HCT116 (cell line): Measurements from ENCODE around the gene PTPRR.

ENCODE experiments used
- EZH2 ChIP-seq: fragments of 200-600 bp; sonication (generic); IDR thresholded peaks from 2 replicates; pipeline ENCODE4 v1.6.1; 2017; ENCODE audit warnings: antibody characterized with exemption, mixed run types
- EZH2phosphoT487 ChIP-seq: fragments of 200-600 bp; IDR thresholded peaks from 2 replicates; pipeline ENCODE4 v1.6.1; 2018; ENCODE audit warnings: antibody characterized with exemption, borderline replicate concordance
- JUND ChIP-seq: IDR thresholded peaks from 2 replicates; pipeline ENCODE4 v1.6.1; 2012
- POLR2A ChIP-seq: IDR thresholded peaks from 2 replicates; pipeline ENCODE4 v1.7.0; 2011; ENCODE audit warnings: borderline replicate concordance; ENCODE audit not compliant: insufficient read depth, insufficient read length; ENCODE audit errors: extremely low read depth
- SRF ChIP-seq: IDR thresholded peaks from 2 replicates; pipeline ENCODE4 v1.6.1; 2012; ENCODE audit warnings: low read depth
- TCF7L2 ChIP-seq: IDR thresholded peaks from 2 replicates; pipeline ENCODE4 v1.7.0; 2011; ENCODE audit warnings: borderline replicate concordance, inconsistent platforms; ENCODE audit not compliant: insufficient read depth, insufficient read length; ENCODE audit errors: extremely low read depth
- ZFX ChIP-seq: fragments of 450-650 bp; IDR thresholded peaks from 2 replicates; pipeline ENCODE4 v1.6.1; 2017
- TF ChIP-seq, protein P1 (sequence below), 3 experiments: fragments of 200-600 bp in 1 of 3; sonication (generic) in 1 of 3; IDR thresholded peaks in 2 of 3; conservative IDR thresholded peaks in 1 of 3; 2 replicates each; pipeline ENCODE4 v1.5.1; 2012 to 2017; ENCODE audit warnings: low read depth in 2 of 3, low read length in 2 of 3, antibody characterized with exemption in 1 of 3, borderline replicate concordance in 1 of 3, control low read depth in 1 of 3, mild to moderate bottlenecking in 1 of 3, mixed read lengths in 1 of 3, mixed run types in 1 of 3, moderate library complexity in 1 of 3; ENCODE audit not compliant: insufficient read depth in 1 of 3
- TF ChIP-seq, protein P2 (sequence below): IDR thresholded peaks from 2 replicates; pipeline ENCODE4 v1.6.1; 2012; ENCODE audit warnings: low read depth

DNA sequence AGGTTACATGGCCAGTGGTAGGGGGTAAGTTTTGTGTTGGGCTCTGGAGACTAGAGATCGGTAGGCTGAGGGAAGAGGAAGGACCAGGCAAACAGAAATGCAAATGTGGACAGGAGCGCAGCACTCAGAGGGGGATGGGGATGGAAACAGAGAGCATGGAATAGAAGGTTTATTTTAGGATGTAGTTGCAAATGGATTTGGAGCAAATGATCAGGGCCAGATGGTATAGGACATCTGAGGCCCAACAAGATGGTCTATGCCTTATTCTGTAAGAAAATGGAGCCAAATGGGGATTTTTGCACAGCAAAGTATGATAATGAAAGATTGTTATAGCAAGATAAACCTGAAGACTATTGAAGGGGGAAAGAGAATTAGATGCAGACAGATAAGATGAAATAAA, 180.8 kb downstream of the PTPRR start:
- no peak for TF ChIP-seq EZH2
- TF ChIP-seq, protein P1, sequence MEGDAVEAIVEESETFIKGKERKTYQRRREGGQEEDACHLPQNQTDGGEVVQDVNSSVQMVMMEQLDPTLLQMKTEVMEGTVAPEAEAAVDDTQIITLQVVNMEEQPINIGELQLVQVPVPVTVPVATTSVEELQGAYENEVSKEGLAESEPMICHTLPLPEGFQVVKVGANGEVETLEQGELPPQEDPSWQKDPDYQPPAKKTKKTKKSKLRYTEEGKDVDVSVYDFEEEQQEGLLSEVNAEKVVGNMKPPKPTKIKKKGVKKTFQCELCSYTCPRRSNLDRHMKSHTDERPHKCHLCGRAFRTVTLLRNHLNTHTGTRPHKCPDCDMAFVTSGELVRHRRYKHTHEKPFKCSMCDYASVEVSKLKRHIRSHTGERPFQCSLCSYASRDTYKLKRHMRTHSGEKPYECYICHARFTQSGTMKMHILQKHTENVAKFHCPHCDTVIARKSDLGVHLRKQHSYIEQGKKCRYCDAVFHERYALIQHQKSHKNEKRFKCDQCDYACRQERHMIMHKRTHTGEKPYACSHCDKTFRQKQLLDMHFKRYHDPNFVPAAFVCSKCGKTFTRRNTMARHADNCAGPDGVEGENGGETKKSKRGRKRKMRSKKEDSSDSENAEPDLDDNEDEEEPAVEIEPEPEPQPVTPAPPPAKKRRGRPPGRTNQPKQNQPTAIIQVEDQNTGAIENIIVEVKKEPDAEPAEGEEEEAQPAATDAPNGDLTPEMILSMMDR (IDR thresholded peaks at IDR 0.05 in 2 of 3, conservative IDR thresholded peaks at IDR 0.05 in 1 of 3; ENCODE audit: borderline replicate concordance in 1 of 3, insufficient read depth in 1 of 3, low read depth in 2 of 3, low read length in 2 of 3): no peak
- no peak for TF ChIP-seq JUND
- TF ChIP-seq ZFX: no peak
- no peak for TF ChIP-seq POLR2A
- TF ChIP-seq SRF: no peak
- TF ChIP-seq EZH2phosphoT487: no peak
- TF ChIP-seq TCF7L2: no peak
- TF ChIP-seq, protein P2, sequence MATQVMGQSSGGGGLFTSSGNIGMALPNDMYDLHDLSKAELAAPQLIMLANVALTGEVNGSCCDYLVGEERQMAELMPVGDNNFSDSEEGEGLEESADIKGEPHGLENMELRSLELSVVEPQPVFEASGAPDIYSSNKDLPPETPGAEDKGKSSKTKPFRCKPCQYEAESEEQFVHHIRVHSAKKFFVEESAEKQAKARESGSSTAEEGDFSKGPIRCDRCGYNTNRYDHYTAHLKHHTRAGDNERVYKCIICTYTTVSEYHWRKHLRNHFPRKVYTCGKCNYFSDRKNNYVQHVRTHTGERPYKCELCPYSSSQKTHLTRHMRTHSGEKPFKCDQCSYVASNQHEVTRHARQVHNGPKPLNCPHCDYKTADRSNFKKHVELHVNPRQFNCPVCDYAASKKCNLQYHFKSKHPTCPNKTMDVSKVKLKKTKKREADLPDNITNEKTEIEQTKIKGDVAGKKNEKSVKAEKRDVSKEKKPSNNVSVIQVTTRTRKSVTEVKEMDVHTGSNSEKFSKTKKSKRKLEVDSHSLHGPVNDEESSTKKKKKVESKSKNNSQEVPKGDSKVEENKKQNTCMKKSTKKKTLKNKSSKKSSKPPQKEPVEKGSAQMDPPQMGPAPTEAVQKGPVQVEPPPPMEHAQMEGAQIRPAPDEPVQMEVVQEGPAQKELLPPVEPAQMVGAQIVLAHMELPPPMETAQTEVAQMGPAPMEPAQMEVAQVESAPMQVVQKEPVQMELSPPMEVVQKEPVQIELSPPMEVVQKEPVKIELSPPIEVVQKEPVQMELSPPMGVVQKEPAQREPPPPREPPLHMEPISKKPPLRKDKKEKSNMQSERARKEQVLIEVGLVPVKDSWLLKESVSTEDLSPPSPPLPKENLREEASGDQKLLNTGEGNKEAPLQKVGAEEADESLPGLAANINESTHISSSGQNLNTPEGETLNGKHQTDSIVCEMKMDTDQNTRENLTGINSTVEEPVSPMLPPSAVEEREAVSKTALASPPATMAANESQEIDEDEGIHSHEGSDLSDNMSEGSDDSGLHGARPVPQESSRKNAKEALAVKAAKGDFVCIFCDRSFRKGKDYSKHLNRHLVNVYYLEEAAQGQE: no peak
